GM21447 (cell line): Measurements from ENCODE around the gene FSTL4.

Experiments used
- ATAC-seq: cut with Tn5 transposase; IDR thresholded peaks from one replicate; pipeline ENCODE4 v1.9.1; 2021; ENCODE audit not compliant: unreplicated experiment

Gene FSTL4

DNA sequence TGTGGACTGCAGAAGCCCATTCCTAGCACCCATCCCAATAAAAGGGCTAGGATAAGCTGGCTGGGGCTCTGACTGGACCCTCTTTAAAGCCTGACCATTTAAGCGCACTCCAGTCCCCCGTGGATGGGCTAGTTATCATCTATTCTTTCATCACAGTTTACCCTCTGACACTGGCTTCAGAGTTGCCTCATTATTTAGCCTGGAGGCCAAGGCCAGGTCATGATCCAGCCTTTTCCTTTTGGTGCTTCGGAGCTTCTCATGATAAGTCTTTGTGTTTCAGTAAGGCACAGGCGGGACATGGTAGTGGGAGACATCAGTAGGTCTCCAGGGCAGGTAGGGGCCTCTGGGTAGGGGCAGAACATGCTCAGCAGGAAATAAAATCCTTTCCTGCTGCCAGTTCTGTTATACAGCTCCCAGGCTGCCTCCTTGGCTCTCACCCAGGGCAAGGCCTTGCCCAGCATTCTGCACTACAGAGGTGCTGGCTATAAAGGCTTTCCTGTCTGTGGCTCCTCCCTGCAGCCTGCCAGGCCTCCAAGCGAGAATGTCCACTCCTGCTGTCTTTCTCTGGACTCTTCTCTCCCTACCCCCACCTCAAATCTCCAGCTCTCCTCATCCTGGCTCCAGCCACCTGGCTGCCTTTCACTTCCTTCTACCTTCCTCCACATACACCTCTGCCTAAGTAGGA is 128.8 kb downstream of the FSTL4 start:
- no peak for ATAC-seq

DNA sequence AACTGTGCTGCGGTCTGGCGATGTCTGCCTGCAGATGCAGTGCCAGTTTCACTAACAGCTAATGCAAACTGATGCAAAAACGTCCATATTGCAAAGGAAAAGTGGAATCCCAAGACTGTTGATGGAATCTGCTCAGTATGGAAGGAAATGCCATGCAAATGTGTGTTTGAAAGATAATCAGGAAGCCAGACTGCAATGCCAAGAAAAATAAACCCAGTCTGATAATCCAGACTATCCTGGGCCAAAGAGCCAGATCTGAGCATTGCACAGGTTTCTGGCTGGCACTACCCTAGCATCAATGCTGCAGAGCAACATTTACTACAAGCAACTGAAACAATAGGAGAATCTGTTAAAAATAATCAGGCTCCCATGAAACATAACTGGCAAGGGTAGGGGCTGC is 130.3 kb downstream of the FSTL4 start:
- ATAC-seq: no peak

DNA sequence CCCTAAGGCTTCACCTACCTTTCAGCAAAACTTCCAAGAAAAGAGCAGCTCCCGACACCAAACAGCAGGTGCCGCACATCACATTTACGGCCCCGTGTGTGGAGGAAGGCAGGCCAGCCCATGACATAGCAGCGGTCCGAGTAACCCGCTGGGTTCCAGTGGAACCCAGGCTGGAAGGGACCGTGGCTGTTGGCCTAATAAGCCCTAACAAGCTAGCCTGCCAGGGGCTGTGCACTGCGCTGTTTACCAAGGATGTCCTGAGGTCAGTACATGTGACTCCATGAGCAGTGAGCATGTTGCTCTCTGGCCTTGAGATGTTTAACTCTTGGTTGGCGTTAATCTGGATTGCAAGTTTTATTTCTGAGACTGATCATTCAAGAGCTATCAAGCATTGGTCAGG is 131.5 kb downstream of the FSTL4 start:
- no peak for ATAC-seq

GRCh38 chr5:133480366-133480765 is 132.0 kb downstream of the FSTL4 start:
- ATAC-seq: no peak

DNA sequence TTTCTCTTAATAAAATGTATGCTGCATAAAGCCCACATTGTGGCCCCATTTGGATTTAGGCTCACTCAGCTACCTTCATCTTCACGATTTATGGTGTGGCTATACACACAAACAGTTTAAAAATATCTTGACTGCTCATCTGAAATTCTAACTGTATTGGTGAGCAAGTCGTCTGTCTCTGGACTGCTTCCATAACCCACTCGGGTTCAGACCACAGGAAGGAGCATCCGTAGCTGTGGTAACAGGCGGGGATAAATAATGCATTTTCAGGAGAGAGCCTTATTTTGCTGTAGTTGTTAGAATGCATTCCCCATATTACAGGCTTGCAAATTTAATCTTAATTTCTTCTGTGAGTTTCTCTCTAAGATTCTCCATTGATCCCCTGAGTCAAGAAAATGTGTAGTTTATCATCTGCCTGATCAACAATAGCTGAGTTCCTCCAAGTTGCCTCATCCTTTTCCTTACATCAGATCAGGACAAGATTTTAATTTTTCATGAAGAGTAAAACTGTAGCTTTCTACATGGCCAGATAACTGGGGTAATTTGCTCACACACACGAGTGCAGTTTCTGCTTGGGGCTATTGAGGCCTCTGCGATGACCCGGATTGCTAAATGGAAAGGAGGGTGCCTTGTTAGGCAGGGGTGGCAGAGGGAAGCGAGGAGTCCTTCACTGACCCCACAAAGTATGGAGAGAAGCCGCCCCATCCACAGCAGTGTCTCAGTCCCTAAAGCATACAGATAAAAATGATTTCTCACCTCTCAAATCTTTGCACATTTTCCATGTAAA is 133.9 kb downstream of the FSTL4 start:
- no peak for ATAC-seq

DNA sequence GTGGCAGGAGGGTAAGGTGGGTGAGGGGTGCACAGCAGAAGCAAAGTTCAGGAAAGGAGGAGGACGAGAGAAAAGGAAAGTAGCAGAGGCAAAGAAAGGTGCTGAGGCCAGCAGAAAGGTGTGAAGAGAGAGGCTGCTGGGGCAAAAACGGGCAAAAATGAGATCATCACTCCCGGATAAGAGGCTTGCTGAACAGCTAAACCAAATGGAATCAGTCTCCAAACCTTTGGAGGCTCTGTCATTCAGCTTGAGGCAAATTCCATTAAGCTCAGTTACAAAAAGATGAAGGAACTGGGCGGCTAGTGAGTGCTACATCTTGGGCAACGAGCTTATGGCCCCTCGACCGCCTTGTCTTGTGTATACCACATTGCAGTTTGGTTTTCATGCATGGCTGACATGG is 136.4 kb downstream of the FSTL4 start:
- no peak for ATAC-seq

DNA sequence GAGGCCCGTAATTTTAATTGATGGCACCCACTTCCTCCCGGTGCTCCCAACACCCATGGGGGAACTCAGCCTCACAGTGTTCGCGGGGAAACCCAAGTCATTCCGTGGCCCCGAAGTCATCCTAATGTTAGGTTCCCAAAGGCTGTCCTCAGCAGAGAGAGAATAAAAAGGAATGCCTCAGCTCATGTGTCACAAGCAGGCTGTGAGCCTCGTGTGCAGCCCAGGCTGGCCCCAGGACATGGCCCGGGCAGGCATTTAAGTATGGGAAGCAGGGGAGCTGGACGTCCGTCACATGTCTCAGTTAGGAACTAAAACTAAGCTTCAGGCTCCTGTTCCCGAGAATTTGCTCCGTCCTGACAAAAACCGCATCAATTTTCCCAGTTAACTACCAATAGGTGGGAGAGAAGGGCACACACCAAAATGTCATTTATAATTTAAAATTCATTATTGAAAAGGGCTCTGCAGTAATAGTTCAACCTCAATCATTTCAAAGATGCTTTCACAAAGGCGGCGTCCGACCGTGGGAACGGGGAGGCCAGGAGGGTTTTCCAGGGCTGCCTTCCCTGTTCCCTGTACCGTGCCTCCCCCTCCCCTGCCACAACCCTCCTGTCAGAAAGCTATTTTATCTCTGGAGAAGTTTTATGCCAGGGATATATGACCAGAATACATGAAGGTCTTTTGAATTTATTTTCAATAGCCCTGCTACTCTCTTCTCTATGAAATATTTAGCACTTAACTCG is 137.3 kb downstream of the FSTL4 start:
- ATAC-seq: no peak

- no peak for ATAC-seq
Measured at GRCh38 chr5:133473291-133473690, 139.1 kb downstream of the FSTL4 start.

- ATAC-seq: no peak
Measured at GRCh38 chr5:133472829-133473228, 139.5 kb downstream of the FSTL4 start.

GRCh38 chr5:133471699-133472098 is 140.6 kb downstream of the FSTL4 start:
- ATAC-seq: no peak

DNA sequence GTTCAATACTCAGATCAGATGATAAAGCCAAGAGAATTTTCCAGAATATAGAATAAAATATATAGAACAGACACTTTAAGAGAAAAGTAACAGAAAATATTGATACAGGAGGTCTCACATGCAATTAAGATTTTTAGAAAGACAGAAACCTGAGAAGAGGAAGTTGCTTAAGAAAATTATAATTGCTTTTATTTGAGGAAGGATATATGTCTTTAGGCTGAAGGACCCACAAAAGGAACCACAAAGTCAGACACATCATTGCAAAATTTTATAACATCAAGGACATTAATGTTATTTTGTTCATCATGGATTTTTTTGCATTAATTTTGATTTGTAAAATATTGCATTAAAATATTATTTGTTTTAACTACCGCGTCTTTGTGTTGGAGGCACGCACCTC is 141.5 kb downstream of the FSTL4 start:
- ATAC-seq: no peak

DNA sequence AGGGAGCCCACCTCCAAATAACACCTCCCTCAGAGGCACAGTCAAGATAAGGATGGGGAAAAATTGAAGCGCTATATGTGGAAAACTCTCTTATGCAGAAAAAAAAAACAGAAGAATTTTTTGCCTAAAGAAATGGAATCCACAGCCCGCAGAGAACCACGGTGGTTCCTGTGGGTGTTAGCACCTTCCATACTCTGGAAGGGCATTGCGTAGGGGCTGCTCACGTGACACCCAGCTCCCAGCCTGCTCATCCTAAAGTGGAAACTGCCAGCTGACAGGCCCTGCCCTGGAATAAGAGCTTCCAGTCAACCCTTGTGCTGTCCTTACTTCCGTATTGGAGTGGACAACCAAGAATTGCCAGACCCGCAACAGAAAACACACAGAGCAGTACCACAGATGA is 142.5 kb downstream of the FSTL4 start:
- no peak for ATAC-seq

- ATAC-seq: no peak
Measured at GRCh38 chr5:133469252-133469651, 143.1 kb downstream of the FSTL4 start.

GRCh38 chr5:133468596-133468995 is 143.7 kb downstream of the FSTL4 start:
- no peak for ATAC-seq

- no peak for ATAC-seq
Measured at GRCh38 chr5:133467826-133468463, 144.4 kb downstream of the FSTL4 start.

DNA sequence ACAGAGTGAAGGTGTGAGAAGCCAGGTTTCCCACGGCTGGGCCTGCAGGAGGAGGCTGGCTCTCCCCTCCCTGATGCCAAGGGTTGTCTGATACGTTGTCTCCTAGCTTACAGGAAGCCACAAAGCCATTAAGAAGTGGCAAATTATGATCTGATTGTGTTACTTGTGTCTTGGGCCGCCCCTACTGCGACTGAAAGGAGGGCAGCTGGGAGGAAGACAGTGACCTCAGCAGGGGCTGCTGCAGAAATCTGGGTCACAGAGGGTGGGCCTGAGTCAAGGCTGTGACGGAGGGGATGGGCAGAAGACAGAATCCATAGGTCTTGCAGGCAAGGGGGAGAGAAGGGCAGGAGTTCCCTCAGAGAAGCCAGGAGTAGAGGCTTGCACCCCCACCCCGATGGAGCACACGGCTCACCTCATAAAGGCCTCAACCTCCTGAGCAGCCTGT is 145.0 kb downstream of the FSTL4 start:
- ATAC-seq: no peak

- ATAC-seq: no peak
Measured at GRCh38 chr5:133466556-133467334, 145.6 kb downstream of the FSTL4 start.

GRCh38 chr5:133464013-133464412 is 148.3 kb downstream of the FSTL4 start:
- ATAC-seq: no peak

- no peak for ATAC-seq
Measured at GRCh38 chr5:133461796-133462516, 150.4 kb downstream of the FSTL4 start.

DNA sequence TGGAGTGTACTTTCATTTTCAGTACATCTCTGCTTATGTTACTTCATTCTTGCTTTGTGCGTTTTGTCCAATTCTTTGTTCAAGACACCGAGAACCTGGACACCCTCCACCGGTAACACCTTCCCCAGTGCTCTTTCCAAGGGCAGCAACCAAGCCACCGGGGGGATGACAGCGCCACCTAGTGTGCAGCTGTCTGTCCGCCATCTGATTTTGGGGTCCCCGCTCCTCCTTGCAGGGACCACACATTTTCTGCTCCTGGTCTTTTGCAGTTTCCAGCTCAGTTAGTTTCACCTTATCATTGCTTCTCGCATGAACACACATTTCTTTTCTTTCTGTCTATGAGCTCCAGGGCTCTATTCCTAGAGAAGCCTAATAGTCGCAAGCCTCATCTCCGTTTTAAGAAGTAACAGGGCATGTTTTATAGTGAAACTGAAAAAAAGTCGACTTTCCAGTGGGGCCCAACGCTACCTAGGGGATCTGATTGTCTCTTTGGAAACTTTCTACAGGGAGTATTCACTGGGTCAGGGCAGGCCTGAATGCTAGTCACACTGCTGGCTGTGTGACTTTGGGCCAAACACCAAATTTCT is 152.1 kb downstream of the FSTL4 start:
- no peak for ATAC-seq
